ENCODE data around the gene NUAK1.

The NUAK1 gene

DNA sequence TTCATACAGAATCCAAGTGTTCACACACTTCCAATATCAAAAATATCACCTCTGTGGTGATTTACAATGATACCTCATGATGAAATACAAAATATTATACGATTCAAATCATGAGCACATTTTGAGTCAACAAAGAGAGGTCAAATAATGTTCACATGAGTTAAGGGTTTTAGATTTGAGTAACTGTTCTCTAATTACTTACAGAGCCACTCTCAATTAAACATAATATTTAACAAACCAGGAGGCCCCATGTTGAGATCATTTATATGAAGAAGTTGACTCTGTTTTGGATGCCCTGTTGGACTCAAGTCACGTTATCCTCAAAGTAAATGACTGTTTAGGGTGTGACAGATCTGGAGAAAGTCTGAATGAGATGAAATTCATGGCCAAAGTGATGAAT, 53.5 kb downstream of the NUAK1 start:
- H3K36me3 ChIP-seq (replicated peaks; ENCODE audit: low read depth, low read length) = no peaks in the 10 kb centered on the region
- H4K20me1 ChIP-seq (ENCODE audit: insufficient read depth, low read length) = no peaks in the 10 kb centered on the region
- H2AFZ ChIP-seq (ENCODE audit: low read depth, low read length) = no peak overlapping the region
- no peak overlapping the region for H3K9ac ChIP-seq (ENCODE audit: low read length)
- no peaks in the 10 kb centered on the region for H3K9me3 ChIP-seq (ENCODE audit: insufficient read depth, low read length)
- TF ChIP-seq EZH2phosphoT487 (IDR thresholded peaks at IDR 0.05; ENCODE audit: low read depth) = peak; percentile 89
- TF ChIP-seq, protein P1, sequence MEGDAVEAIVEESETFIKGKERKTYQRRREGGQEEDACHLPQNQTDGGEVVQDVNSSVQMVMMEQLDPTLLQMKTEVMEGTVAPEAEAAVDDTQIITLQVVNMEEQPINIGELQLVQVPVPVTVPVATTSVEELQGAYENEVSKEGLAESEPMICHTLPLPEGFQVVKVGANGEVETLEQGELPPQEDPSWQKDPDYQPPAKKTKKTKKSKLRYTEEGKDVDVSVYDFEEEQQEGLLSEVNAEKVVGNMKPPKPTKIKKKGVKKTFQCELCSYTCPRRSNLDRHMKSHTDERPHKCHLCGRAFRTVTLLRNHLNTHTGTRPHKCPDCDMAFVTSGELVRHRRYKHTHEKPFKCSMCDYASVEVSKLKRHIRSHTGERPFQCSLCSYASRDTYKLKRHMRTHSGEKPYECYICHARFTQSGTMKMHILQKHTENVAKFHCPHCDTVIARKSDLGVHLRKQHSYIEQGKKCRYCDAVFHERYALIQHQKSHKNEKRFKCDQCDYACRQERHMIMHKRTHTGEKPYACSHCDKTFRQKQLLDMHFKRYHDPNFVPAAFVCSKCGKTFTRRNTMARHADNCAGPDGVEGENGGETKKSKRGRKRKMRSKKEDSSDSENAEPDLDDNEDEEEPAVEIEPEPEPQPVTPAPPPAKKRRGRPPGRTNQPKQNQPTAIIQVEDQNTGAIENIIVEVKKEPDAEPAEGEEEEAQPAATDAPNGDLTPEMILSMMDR (IDR thresholded peaks at IDR 0.05; ENCODE audit: low read depth, low read length) = no peak
- H3K27ac ChIP-seq (ENCODE audit: low read length) = no peak overlapping the region
- H3K4me2 ChIP-seq (ENCODE audit: low read length) = peak overlapping the region; percentile 73
- peak overlapping the region; percentile 30 for H3K4me3 ChIP-seq (ENCODE audit: low read length)
- H3K4me1 ChIP-seq (ENCODE audit: low read length) = peaks cover 36% of the 10 kb centered on the region
- peaks cover 65% of the 10 kb centered on the region for H3K27me3 ChIP-seq (ENCODE audit: low read depth, low read length)
- H3K79me2 ChIP-seq (ENCODE audit: low read length) = no peaks in the 10 kb centered on the region

DNA sequence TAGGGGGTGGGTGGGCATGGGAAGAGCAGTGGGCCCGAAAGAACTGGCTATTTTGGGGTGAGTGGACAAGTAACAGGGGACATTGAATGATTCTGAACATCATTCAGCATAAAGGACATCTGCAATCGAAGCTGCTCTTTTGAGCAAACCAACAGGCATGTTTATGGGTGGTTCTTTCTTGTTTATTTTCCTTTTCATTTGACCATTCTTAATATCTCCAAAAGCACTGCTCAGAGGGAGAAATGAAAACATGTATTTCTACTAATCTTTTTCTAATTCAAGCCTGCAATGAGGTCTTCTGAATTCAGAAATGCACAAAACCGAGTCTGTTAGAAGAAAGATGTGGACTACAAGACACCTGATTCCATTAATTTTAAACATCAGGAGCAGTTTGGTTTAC, 54.0 kb downstream of the NUAK1 start:
- Histone ChIP-seq H3K9ac (ENCODE audit: low read length) (no peak overlapping the region), H3K27me3 (ENCODE audit: low read depth, low read length) (peaks cover 70% of the 10 kb centered on the region), H3K27ac (ENCODE audit: low read length) (no peak overlapping the region), H3K4me2 (ENCODE audit: low read length) (peak overlapping the region; percentile 73), H2AFZ (ENCODE audit: low read depth, low read length) (no peak overlapping the region), H4K20me1 (ENCODE audit: insufficient read depth, low read length) (no peaks in the 10 kb centered on the region), H3K4me3 (ENCODE audit: low read length) (peak overlapping the region; percentile 29; the same call in 1 of the 2 replicates), H3K36me3 (replicated peaks; ENCODE audit: low read depth, low read length) (no peaks in the 10 kb centered on the region), H3K79me2 (ENCODE audit: low read length) (no peaks in the 10 kb centered on the region), H3K4me1 (ENCODE audit: low read length) (peaks cover 36% of the 10 kb centered on the region), H3K9me3 (ENCODE audit: insufficient read depth, low read length) (no peaks in the 10 kb centered on the region)
- TF ChIP-seq, protein P1 (IDR thresholded peaks at IDR 0.05; ENCODE audit: low read depth, low read length) = no peak
- no peak for TF ChIP-seq EZH2phosphoT487 (IDR thresholded peaks at IDR 0.05; ENCODE audit: low read depth)

DNA sequence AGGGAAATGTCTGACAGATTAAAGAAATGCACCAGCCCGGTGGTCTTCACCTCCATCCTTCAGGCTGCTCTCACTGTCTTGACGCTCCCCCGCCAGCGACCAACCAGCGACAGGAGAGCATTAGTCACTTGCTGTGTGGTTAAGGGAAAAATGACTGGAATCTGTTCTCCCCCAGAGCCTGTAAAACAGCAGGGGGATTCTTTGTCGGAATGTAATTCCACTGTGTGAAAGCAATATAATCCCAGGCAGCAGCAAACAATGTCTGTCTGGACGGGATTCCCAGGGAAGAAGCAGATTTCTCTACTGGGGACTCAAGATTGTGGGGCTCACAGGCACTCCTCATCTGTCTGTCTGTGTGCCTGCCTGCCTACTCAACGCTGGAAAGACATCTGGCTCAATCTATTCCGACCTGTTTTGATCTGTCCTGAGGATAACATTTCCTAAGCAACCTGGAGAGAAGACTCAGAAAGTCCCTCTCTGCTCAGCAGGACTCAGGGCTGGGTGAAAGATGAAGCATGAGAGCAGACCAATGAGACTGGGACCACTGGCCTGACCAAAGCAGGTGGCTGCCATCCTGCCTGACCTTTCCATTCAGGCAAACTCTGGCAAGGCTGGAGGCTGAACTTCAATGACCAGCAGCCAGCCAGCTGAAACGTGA, 54.6 kb downstream of the NUAK1 start:
- Histone ChIP-seq H4K20me1 (ENCODE audit: insufficient read depth, low read length) (no peaks in the 10 kb centered on the region), H3K4me1 (ENCODE audit: low read length) (peaks cover 36% of the 10 kb centered on the region), H3K9me3 (ENCODE audit: insufficient read depth, low read length) (no peaks in the 10 kb centered on the region), H3K4me2 (ENCODE audit: low read length) (0 out of 2 replicates have a peak overlapping the region, but pooled peaks have one; percentile 2), H3K79me2 (ENCODE audit: low read length) (no peaks in the 10 kb centered on the region), H3K36me3 (replicated peaks; ENCODE audit: low read depth, low read length) (no peaks in the 10 kb centered on the region), H3K27me3 (ENCODE audit: low read depth, low read length) (peaks cover 76% of the 10 kb centered on the region), H3K4me3 (ENCODE audit: low read length) (no peak overlapping the region), H3K9ac (ENCODE audit: low read length) (no peak overlapping the region), H2AFZ (ENCODE audit: low read depth, low read length) (no peak overlapping the region), H3K27ac (ENCODE audit: low read length) (no peak overlapping the region)
- TF ChIP-seq EZH2phosphoT487 (IDR thresholded peaks at IDR 0.05; ENCODE audit: low read depth) = no peak
- TF ChIP-seq, protein P1 (IDR thresholded peaks at IDR 0.05; ENCODE audit: low read depth, low read length) = no peak

DNA sequence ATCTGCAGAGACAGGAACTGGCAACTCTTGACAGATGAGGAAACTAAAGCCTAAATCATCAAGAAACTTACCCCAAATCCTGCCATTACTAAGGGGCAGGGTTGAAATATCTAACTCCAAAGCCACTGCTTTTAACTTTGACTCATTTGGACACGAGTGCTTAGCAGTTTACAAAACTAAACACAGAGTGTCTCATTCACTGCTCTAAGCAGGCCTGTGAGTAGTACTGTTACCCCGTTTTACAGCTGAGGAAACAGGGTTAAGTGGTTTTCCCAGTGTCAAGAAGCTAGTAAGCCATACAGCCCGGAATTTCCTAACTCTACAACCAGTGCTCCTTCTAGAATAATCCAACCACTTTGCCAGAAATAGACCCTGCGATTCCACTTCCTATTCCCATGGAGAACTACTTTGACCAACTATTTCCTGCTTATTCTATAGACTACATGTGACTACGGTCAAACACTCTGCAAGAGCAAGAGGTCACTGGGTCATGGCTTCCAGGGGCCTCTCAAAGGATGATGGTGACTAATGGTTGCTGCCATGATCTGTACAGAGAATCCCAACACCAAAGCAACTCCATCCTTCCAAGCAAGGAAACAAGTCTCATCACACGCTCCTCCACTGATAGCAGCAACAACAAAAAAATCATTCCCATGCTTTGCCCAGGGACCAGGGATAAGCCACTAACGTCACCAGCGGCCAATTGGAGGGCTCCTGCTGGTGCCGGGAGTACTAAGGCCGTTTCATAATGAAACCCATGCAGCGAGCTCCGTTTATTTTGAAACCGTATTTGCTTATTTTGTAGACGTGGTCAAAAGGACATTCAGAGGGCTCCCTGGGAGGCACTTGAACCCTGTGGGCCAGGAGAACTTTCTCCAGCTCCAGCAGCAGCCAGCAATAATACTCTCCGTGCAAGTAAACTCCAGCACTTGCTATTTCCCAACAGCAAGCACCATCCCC, 56.3 kb downstream of the NUAK1 start:
- H2AFZ ChIP-seq (ENCODE audit: low read depth, low read length) = no peak overlapping the region
- peaks cover 42% of the 10 kb centered on the region for H3K4me1 ChIP-seq (ENCODE audit: low read length)
- H3K27me3 ChIP-seq (ENCODE audit: low read depth, low read length) = peaks cover 84% of the 10 kb centered on the region
- no peaks in the 10 kb centered on the region for H3K79me2 ChIP-seq (ENCODE audit: low read length)
- H3K9ac ChIP-seq (ENCODE audit: low read length) = no peak overlapping the region
- H3K4me3 ChIP-seq (ENCODE audit: low read length) = no peak overlapping the region
- H3K9me3 ChIP-seq (ENCODE audit: insufficient read depth, low read length) = no peaks in the 10 kb centered on the region
- peak overlapping the region; percentile 49 for H3K4me2 ChIP-seq (ENCODE audit: low read length)
- TF ChIP-seq EZH2phosphoT487 (IDR thresholded peaks at IDR 0.05; ENCODE audit: low read depth) = no peak
- TF ChIP-seq, protein P1 (IDR thresholded peaks at IDR 0.05; ENCODE audit: low read depth, low read length) = no peak
- H3K36me3 ChIP-seq (replicated peaks; ENCODE audit: low read depth, low read length) = no peaks in the 10 kb centered on the region
- no peaks in the 10 kb centered on the region for H4K20me1 ChIP-seq (ENCODE audit: insufficient read depth, low read length)
- no peak overlapping the region for H3K27ac ChIP-seq (ENCODE audit: low read length)

Measured in OCI-LY3 (cell line).